ENCODE data around the gene ZDHHC14.
"Not testable (repeated sequence)": the region's sequence is repeated elsewhere in the genome, so short reads cannot be mapped to it uniquely, and the experiment has no call there.

Gene ZDHHC14

GRCh38 chr6:157575436-157576145 is 194.6 kb downstream of the ZDHHC14 start:
- no peak overlapping the region for H3K4me3 ChIP-seq (ENCODE audit: low read depth, low read length)
- DNase-seq (ENCODE audit: low read depth), result no peak
- TF ChIP-seq, protein P1, sequence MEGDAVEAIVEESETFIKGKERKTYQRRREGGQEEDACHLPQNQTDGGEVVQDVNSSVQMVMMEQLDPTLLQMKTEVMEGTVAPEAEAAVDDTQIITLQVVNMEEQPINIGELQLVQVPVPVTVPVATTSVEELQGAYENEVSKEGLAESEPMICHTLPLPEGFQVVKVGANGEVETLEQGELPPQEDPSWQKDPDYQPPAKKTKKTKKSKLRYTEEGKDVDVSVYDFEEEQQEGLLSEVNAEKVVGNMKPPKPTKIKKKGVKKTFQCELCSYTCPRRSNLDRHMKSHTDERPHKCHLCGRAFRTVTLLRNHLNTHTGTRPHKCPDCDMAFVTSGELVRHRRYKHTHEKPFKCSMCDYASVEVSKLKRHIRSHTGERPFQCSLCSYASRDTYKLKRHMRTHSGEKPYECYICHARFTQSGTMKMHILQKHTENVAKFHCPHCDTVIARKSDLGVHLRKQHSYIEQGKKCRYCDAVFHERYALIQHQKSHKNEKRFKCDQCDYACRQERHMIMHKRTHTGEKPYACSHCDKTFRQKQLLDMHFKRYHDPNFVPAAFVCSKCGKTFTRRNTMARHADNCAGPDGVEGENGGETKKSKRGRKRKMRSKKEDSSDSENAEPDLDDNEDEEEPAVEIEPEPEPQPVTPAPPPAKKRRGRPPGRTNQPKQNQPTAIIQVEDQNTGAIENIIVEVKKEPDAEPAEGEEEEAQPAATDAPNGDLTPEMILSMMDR (IDR thresholded peaks at IDR 0.05; ENCODE audit: insufficient read depth, low read depth, low read length, missing control alignments), result no peak

GRCh38 chr6:157576991-157577390 is 196.0 kb downstream of the ZDHHC14 start:
- H3K4me3 ChIP-seq (ENCODE audit: low read depth, low read length); DNase-seq (ENCODE audit: low read depth): not testable (repeated sequence)

DNA sequence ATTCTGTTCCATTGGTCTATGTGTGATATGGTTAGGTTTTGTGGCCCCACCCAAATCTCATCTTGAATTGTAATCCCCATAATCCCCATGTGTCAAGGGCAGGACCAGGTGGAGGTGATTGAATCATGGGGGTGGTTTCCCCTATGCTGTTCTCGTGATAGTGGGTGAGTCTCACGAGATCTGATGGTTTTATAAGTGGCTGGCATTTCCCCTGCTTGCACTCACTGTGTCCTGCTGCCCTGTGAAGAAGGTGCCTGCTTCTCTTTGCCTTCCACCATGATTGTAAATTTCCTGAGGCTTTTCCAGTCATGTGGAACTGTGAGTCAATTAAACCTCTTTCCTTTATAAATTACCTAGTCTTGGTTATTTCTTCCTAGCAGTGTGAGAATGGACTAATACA is 197.5 kb downstream of the ZDHHC14 start:
- H3K4me3 ChIP-seq (ENCODE audit: low read depth, low read length); DNase-seq (ENCODE audit: low read depth): not testable (repeated sequence)

DNA sequence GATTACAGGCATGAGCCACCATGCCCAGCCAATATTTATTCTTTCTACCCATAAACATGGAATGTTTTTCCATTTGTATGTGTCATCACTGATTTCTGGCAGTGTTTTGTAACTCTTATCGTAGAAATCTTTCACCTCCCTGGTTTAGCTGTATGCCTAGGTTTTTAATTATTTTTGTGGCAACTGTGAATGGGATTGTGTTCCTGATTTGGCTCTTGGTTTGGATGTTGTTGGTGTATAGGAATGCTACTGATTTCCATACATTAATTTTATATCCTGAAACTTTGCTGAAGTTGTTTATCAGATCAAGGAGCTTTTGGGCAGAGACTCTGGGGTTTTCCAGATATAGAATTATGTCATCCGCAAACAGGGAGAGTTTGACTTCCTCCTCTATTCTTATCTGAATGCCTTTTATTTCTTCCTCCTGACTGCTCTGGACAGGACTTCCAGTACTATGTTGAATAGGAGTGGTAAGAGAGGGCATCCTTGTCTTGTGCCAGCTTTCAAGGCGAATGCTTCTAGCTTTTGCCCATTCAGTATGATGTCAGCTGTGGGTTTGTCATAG is 198.6 kb downstream of the ZDHHC14 start:
- no peak overlapping the region for H3K4me3 ChIP-seq (ENCODE audit: low read depth, low read length)
- TF ChIP-seq, protein P1 (IDR thresholded peaks at IDR 0.05; ENCODE audit: insufficient read depth, low read depth, low read length, missing control alignments), result no peak
- DNase-seq (ENCODE audit: low read depth), result no peak

DNA sequence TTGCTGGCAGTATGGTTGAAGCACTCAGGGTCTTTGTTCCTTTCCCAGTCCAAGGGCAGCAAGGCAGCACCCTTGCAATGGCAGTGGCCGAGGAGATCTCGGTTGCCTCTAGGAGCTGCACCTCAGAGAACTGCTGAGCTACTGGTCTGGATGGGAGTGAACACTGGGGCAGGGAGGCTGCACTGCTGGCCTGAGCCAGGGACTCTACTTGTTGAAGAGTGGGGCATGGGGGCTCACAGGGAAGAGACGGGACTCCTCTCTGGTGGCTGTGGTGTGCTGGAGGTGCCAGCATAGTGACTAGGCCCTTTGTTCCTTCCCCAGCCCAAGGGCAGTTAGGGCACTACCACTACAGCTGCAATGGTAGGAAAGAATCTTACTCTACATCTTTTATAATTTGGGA is 203.0 kb downstream of the ZDHHC14 start:
- TF ChIP-seq, protein P1 (IDR thresholded peaks at IDR 0.05; ENCODE audit: insufficient read depth, low read depth, low read length, missing control alignments), result no peak
- no peak for DNase-seq (ENCODE audit: low read depth)

GRCh38 chr6:157585274-157586087 is 204.5 kb downstream of the ZDHHC14 start:
- no peak overlapping the region for H3K4me3 ChIP-seq (ENCODE audit: low read depth, low read length)
- no peak for DNase-seq (ENCODE audit: low read depth)
- TF ChIP-seq, protein P1 (IDR thresholded peaks at IDR 0.05; ENCODE audit: insufficient read depth, low read depth, low read length, missing control alignments), result no peak

More for the DNA sequence above, 203.0 kb downstream of the ZDHHC14 start:
- H3K4me3 ChIP-seq (ENCODE audit: low read depth, low read length), result no peak overlapping the region

DNA sequence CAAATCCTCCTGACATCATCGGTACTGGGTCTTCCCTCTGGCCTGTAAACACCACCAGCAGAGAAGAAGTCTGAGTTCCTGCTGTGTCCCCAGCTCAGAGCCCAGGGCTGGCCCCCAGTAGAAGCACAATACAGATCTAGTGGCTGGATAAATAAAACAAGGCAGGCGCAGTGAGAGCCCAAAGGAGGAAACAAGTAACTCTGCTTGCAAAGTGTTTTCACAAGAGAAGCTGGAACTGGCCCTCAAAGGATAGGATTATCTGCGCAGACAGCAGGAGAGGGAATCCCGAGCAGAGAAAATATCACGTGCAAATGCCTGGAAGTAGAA is 205.1 kb downstream of the ZDHHC14 start:
- no peak for DNase-seq (ENCODE audit: low read depth)
- no peak overlapping the region for H3K4me3 ChIP-seq (ENCODE audit: low read depth, low read length)
- TF ChIP-seq, protein P1 (IDR thresholded peaks at IDR 0.05; ENCODE audit: insufficient read depth, low read depth, low read length, missing control alignments), result no peak

Measured in GM12865 (cell line).